IMR-90 (cell line): Measurements from ENCODE around the gene RBM23. TPM values are rescaled to one million over a fixed set of nuclear protein-coding genes. Genes with fewer than 3 reads are reported as not detected.
"Not testable (repeated sequence)": the region's sequence is repeated elsewhere in the genome, so short reads cannot be mapped to it uniquely, and the experiment has no call there.

Experiments
- ATAC-seq: fragments of 200-7000 bp; cut with Tn5 transposase; 2 replicates; pipeline ENCODE4 v1.9.1; 2020; ENCODE audit warnings: low read depth, mild to moderate bottlenecking, moderate library complexity
- BruUV-seq: library from RNA; stranded (reverse); fragments of 400-500 nt; replicated peaks from 2 replicates; lab custom pipeline; 2021; lab: Mats Ljungman, UMichigan
- CTCF ChIA-PET: fragments of 300-600 bp; formaldehyde crosslinking; extraction: SDS; loops from one replicate; lab custom pipeline; 2021; ENCODE audit warnings: antibody characterized with exemption; lab: Yijun Ruan, JAX
- POLR2A ChIA-PET: fragments of 300-600 bp; sonication (Branson Sonifier 250); formaldehyde crosslinking; loops from one replicate; lab custom pipeline; 2022; ENCODE audit warnings: antibody characterized with exemption; ENCODE audit not compliant: unreplicated experiment; lab: Charles Lee
- DNase-seq: peaks from one replicate; pipeline ENCODE4 v3.0.0; 2013
- H2AFZ ChIP-seq: replicated peaks from 2 replicates; pipeline ENCODE3; 2013; ENCODE audit warnings: low read length, mild to moderate bottlenecking; ENCODE audit not compliant: poor library complexity
- H2AK5ac ChIP-seq: 2 replicates; pipeline ENCODE4 v1.6.1; 2013; ENCODE audit warnings: low read depth, low read length, inconsistent platforms
- H2AK9ac ChIP-seq: replicated peaks from 2 replicates; pipeline ENCODE3; 2013; ENCODE audit warnings: mild to moderate bottlenecking, low read depth, low read length, moderate library complexity; ENCODE audit not compliant: poor library complexity
- H2BK120ac ChIP-seq: 2 replicates; pipeline ENCODE4 v1.6.1; 2013; ENCODE audit warnings: low read depth, low read length, inconsistent platforms
- H2BK15ac ChIP-seq: 3 replicates; pipeline ENCODE4 v1.6.1; 2013; ENCODE audit warnings: low read depth, low read length, inconsistent platforms
- H2BK20ac ChIP-seq: 2 replicates; pipeline ENCODE4 v1.6.1; 2013; ENCODE audit warnings: low read depth, mild to moderate bottlenecking, inconsistent platforms, low read length, moderate library complexity
- H2BK5ac ChIP-seq: 2 replicates; pipeline ENCODE4 v1.6.1; 2013; ENCODE audit warnings: mild to moderate bottlenecking, low read depth, low read length, inconsistent platforms; ENCODE audit not compliant: poor library complexity, severe bottlenecking
- H3K14ac ChIP-seq: replicated peaks from 2 replicates; pipeline ENCODE4 v1.6.1; 2013; ENCODE audit warnings: low read depth, low read length, inconsistent platforms
- H3K18ac ChIP-seq: 2 replicates; pipeline ENCODE4 v1.6.1; 2013; ENCODE audit warnings: low read depth, low read length, control low read depth
- H3K23ac ChIP-seq: 2 replicates; pipeline ENCODE4 v1.6.1; 2013; ENCODE audit warnings: low read depth, low read length, inconsistent platforms
- H3K27ac ChIP-seq: 2 replicates; pipeline ENCODE4 v1.5.1; 2013; ENCODE audit warnings: mild to moderate bottlenecking, control low read depth, low read length; ENCODE audit not compliant: insufficient read depth
- H3K27me3 ChIP-seq: 2 replicates; pipeline ENCODE4 v1.6.1; 2013; ENCODE audit warnings: low read length; ENCODE audit not compliant: control insufficient read depth, insufficient read depth
- H3K36me3 ChIP-seq: 2 replicates; pipeline ENCODE4 v1.6.1; 2013; ENCODE audit warnings: low read length, mixed read lengths; ENCODE audit not compliant: control insufficient read depth, insufficient read depth
- H3K4ac ChIP-seq: 2 replicates; pipeline ENCODE4 v1.6.1; 2013; ENCODE audit warnings: low read depth, low read length, inconsistent platforms
- H3K4me1 ChIP-seq: 2 replicates; pipeline ENCODE4 v1.6.1; 2013; ENCODE audit warnings: low read length, mixed read lengths; ENCODE audit not compliant: control insufficient read depth, insufficient read depth
- H3K4me2 ChIP-seq: 2 replicates; pipeline ENCODE4 v1.6.1; 2013; ENCODE audit warnings: low read depth, mild to moderate bottlenecking, control low read depth, low read length, moderate library complexity
- H3K4me3 ChIP-seq: 2 replicates; pipeline ENCODE4 v1.5.1; 2013; ENCODE audit warnings: low read depth, mild to moderate bottlenecking, control low read depth, low read length, moderate library complexity; ENCODE audit not compliant: insufficient read depth
- H3K56ac ChIP-seq: 2 replicates; pipeline ENCODE4 v1.6.1; 2013; ENCODE audit warnings: low read length, inconsistent platforms; ENCODE audit not compliant: insufficient read depth; ENCODE audit errors: extremely low read depth
- H3K79me1 ChIP-seq, 2 experiments: 2 replicates each; pipeline ENCODE4 v1.6.1; 2013; ENCODE audit warnings: low read length in 2 of 2, inconsistent platforms in 1 of 2, low read depth in 1 of 2
- H3K9ac ChIP-seq: 2 replicates; pipeline ENCODE4 v1.6.1; 2013; ENCODE audit warnings: low read depth, low read length, control low read depth
- H3K9me1 ChIP-seq: 2 replicates; pipeline ENCODE4 v1.6.1; 2013; ENCODE audit warnings: low read length, inconsistent platforms; ENCODE audit not compliant: insufficient read depth
- H3K9me3 ChIP-seq: 2 replicates; pipeline ENCODE4 v1.6.1; 2013; ENCODE audit warnings: low read length; ENCODE audit not compliant: control insufficient read depth, insufficient read depth
- H4K20me1 ChIP-seq: 2 replicates; pipeline ENCODE4 v1.6.1; 2013; ENCODE audit warnings: low read length, inconsistent platforms; ENCODE audit not compliant: insufficient read depth
- H4K5ac ChIP-seq: 2 replicates; pipeline ENCODE4 v1.6.1; 2013; ENCODE audit warnings: mild to moderate bottlenecking, low read depth, low read length, control low read depth
- H4K8ac ChIP-seq, 2 experiments: 2 replicates each; pipeline ENCODE4 v1.6.1; 2013; ENCODE audit warnings: low read depth in 2 of 2, low read length in 2 of 2, control low read depth in 1 of 2, inconsistent platforms in 1 of 2
- H4K91ac ChIP-seq: 2 replicates; pipeline ENCODE4 v1.6.1; 2013; ENCODE audit warnings: low read depth, low read length, inconsistent platforms; ENCODE audit not compliant: insufficient read depth
- CEBPB ChIP-seq: IDR thresholded peaks from 2 replicates; pipeline ENCODE4 v1.6.1; 2012; ENCODE audit warnings: low read depth, low read length, improper control_type of control experiment
- MXI1 ChIP-seq: IDR thresholded peaks from 2 replicates; pipeline ENCODE4 v1.6.1; 2012; ENCODE audit warnings: low read depth, mild to moderate bottlenecking, low read length, moderate library complexity, borderline replicate concordance
- WGBS, 2 experiments: methylation state at CpG; one replicate each; pipeline versions ENCODE4 v1.1.5 to v1.1.7; 2013; ENCODE audit warnings: missing lambda C conversion rate in 2 of 2; ENCODE audit not compliant: insufficient read length in 1 of 2; ENCODE audit errors: extremely low coverage in 2 of 2; 5-methylcytosine and 5-hydroxymethylcytosine counted together
- dilution Hi-C: fragments of 300-500 bp; cut with HindIII; formaldehyde crosslinking; loops from one replicate; pipeline ENCODE4 v1.14.3; 2018; ENCODE audit warnings: low sequenced_read_pairs; ENCODE audit not compliant: unreplicated experiment
- in situ Hi-C: fragments of 300-500 bp; cut with MboI; formaldehyde crosslinking; loops from 3 replicates; pipeline ENCODE4 v1.14.3; 2019; ENCODE audit warnings: low sequenced_read_pairs, inconsistent platforms, mixed read lengths
- intact Hi-C: fragments of 100-400 bp; cut with micrococcal nuclease; formaldehyde crosslinking; loops from 2 replicates; pipeline ENCODE4 v1.10.0; 2022
- polyA plus RNA-seq, 3 experiments: library from polyadenylated mRNA; depleted of rRNA; stranded (reverse); fragments of >200 nt; gene quantifications; 2 replicates each; pipeline ENCODE4 v1.2.3, GENCODE V29; 2012; ENCODE audit warnings: low replicate concordance in 1 of 3
- total RNA-seq: library from RNA; depleted of rRNA; stranded (reverse); fragments of >200 nt; gene quantifications from 2 replicates; pipeline ENCODE4 v1.2.3, GENCODE V29; 2012

RBM23 gene
- total and polyA plus RNA-seq, 2 of the 4 experiments (the other 2 are of a cell fraction): 44.7 to 375 TPM

GRCh38 chr14:22915886-22916521 lies 2.9 kb downstream of the RBM23 start:
- dilution Hi-C loops: no loop called here
- intact Hi-C loops: loop anchor here (5.0 kb wide), 1 partner anchor 79 kb away; the partner anchor contains the start of gene MMP14
- no peak overlapping the region for H3K27ac ChIP-seq
- H3K9ac ChIP-seq: no peak overlapping the region
- no peak overlapping the region for H3K4me3 ChIP-seq
- peaks cover 9% of the 10 kb centered on the region for H3K4me1 ChIP-seq
- no peak overlapping the region for H2AK9ac ChIP-seq
- no peaks in the 10 kb centered on the region for H4K20me1 ChIP-seq
- H3K56ac ChIP-seq: no peak overlapping the region
- H3K4me2 ChIP-seq: no peak overlapping the region
- ChIA-PET CTCF (interaction anchor here (0.7 to 1.1 kb wide), 3 partner anchors 15 to 138 kb away, joined by 3 to 8 read pairs (median 3); no protein-coding TSS in a partner anchor), POLR2A (no interaction called here)
- 100% methylated on average over 1 of the region's 8 CpGs; no CpG with 5 or more reads in 1 of the 2 experiments for WGBS, 2 experiments
- H3K36me3 ChIP-seq: peaks cover 7% of the 10 kb centered on the region
- no peaks in the 10 kb centered on the region for H3K9me3 ChIP-seq
- TF ChIP-seq CEBPB (peak; percentile 84), MXI1 (no peak)
- no peak overlapping the region for H2AFZ ChIP-seq
- no peak overlapping the region for H2BK5ac ChIP-seq
- H3K79me1 ChIP-seq: peaks cover 21 to 52% of the 10 kb centered on the region in 2 experiments
- H3K4ac ChIP-seq: no peak overlapping the region
- no peak overlapping the region for H2BK20ac ChIP-seq
- no peak for DNase-seq
- H2AK5ac ChIP-seq: no peak overlapping the region
- H2BK15ac ChIP-seq: no peak overlapping the region
- no peak overlapping the region for H2BK120ac ChIP-seq
- H3K18ac ChIP-seq: no peak overlapping the region
- H3K27me3 ChIP-seq: no peaks in the 10 kb centered on the region
- no peak overlapping the region for H3K14ac ChIP-seq
- in situ Hi-C loops: no loop called here
- H4K91ac ChIP-seq: no peak overlapping the region
- BruUV-seq: no TSS peak
- peaks cover 4% of the 10 kb centered on the region for H3K9me1 ChIP-seq
- no peak overlapping the region for H4K5ac ChIP-seq
- H4K8ac ChIP-seq: no peak overlapping the region; a peak in 1 of 4 replicates
- no peak overlapping the region for H3K23ac ChIP-seq
- ATAC-seq: no peak

GRCh38 chr14:22914836-22915235 lies 4.1 kb downstream of the RBM23 start:
- H3K9ac ChIP-seq, H3K36me3 ChIP-seq: not testable (repeated sequence)
- WGBS, 2 experiments: no CpG with 5 or more reads among the region's 4 CpGs

More at GRCh38 chr14:22914836-22915235, 4.1 kb downstream of the RBM23 start:
- dilution Hi-C loops, H2BK20ac ChIP-seq, H2AK9ac ChIP-seq, DNase-seq, ATAC-seq, BruUV-seq, H2AK5ac ChIP-seq, H4K8ac ChIP-seq, H3K18ac ChIP-seq, H3K27ac ChIP-seq, H4K91ac ChIP-seq, H4K5ac ChIP-seq, H2BK120ac ChIP-seq, H2AFZ ChIP-seq, H2BK5ac ChIP-seq, H3K56ac ChIP-seq, H4K20me1 ChIP-seq, H2BK15ac ChIP-seq, H3K9me1 ChIP-seq, H3K14ac ChIP-seq, H3K4ac ChIP-seq, H3K23ac ChIP-seq, H3K4me3 ChIP-seq, H3K4me1 ChIP-seq, H3K9me3 ChIP-seq, H3K27me3 ChIP-seq, in situ Hi-C loops, POLR2A ChIA-PET, H3K4me2 ChIP-seq: not testable (repeated sequence)
- H3K79me1 ChIP-seq: peaks cover 21 to 55% of the 10 kb centered on the region in 2 experiments
- CTCF ChIA-PET: interaction anchor here (0.6 to 0.7 kb wide), 2 partner anchors 9 to 16 kb away, joined by 3 to 7 read pairs; no protein-coding TSS in a partner anchor
- intact Hi-C loops: loop anchor here (5.0 kb wide), 1 partner anchor 78 kb away; the partner anchor contains the start of gene MMP14
